Liver (tissue), 9 donors: Measurements from ENCODE around the gene SUGCT. TPM values are rescaled to one million over a fixed set of nuclear protein-coding genes. Genes with fewer than 3 reads are reported as not detected.

ENCODE experiments used
- DNase-seq: peaks from one replicate; pipeline ENCODE4 v3.0.0-alpha.2; 2017; ENCODE audit warnings: low spot score
- H3K27ac ChIP-seq, 2 donors: one replicate each; pipeline ENCODE4 v1.7.0; 2013; ENCODE audit warnings: inconsistent platforms in 2 of 2, low read length in 2 of 2, control low read depth in 1 of 2, low read depth in 1 of 2, mild to moderate bottlenecking in 1 of 2
- H3K27me3 ChIP-seq, 4 donors: one replicate each; pipeline versions ENCODE4 v1.6.1 to v1.7.0; 2013; ENCODE audit warnings: low read length in 3 of 4, inconsistent platforms in 1 of 4, mild to moderate bottlenecking in 1 of 4, moderate library complexity in 1 of 4; ENCODE audit not compliant: control insufficient read depth in 4 of 4, insufficient read depth in 4 of 4
- H3K36me3 ChIP-seq, 4 donors: one replicate each; pipeline versions ENCODE4 v1.6.1 to v1.7.0; 2013; ENCODE audit warnings: low read length in 3 of 4, mild to moderate bottlenecking in 3 of 4, low read depth in 1 of 4, moderate library complexity in 1 of 4; ENCODE audit not compliant: control insufficient read depth in 4 of 4, insufficient read depth in 3 of 4
- H3K4me1 ChIP-seq, 4 donors: one replicate each; pipeline versions ENCODE4 v1.6.1 to v1.7.0; 2013; ENCODE audit warnings: low read length in 3 of 4, mild to moderate bottlenecking in 3 of 4, moderate library complexity in 1 of 4; ENCODE audit not compliant: control insufficient read depth in 4 of 4, insufficient read depth in 4 of 4
- H3K4me3 ChIP-seq, 3 donors: one replicate each; pipeline versions ENCODE4 v1.6.1 to v1.7.0; 2013; ENCODE audit warnings: low read length in 3 of 3, control low read depth in 1 of 3, low read depth in 1 of 3, mild to moderate bottlenecking in 1 of 3
- H3K9ac ChIP-seq, 2 donors: one replicate each; pipeline ENCODE4 v1.7.0; 2013; ENCODE audit warnings: low read length in 2 of 2, mild to moderate bottlenecking in 2 of 2, moderate library complexity in 2 of 2, control low read depth in 1 of 2, low read depth in 1 of 2
- H3K9me3 ChIP-seq, 4 donors: one replicate each; pipeline versions ENCODE4 v1.6.1 to v1.7.0; 2013; ENCODE audit warnings: low read length in 3 of 4; ENCODE audit not compliant: control insufficient read depth in 4 of 4
- EGR1 ChIP-seq, 2 donors: IDR thresholded peaks; 2 replicates each; pipeline ENCODE4 v1.6.1; 2016 to 2018; ENCODE audit warnings: antibody characterized with exemption in 2 of 2, low read depth in 2 of 2
- FOXA1 ChIP-seq: IDR thresholded peaks from 2 replicates; pipeline ENCODE4 v1.6.1; 2016; ENCODE audit warnings: antibody characterized with exemption
- FOXA2 ChIP-seq: IDR thresholded peaks from 2 replicates; pipeline ENCODE4 v1.6.1; 2016; ENCODE audit warnings: antibody characterized with exemption
- GABPA ChIP-seq, 2 donors: IDR thresholded peaks in 1 of 2; conservative IDR thresholded peaks in 1 of 2; 2 replicates each; pipeline ENCODE4 v1.6.1; 2016; ENCODE audit warnings: antibody characterized with exemption in 2 of 2, mild to moderate bottlenecking in 1 of 2, moderate library complexity in 1 of 2
- HNF4A ChIP-seq, 2 donors: conservative IDR thresholded peaks; 2 replicates each; pipeline ENCODE4 v1.6.1; 2016; ENCODE audit warnings: antibody characterized with exemption in 2 of 2, mild to moderate bottlenecking in 2 of 2
- HNF4G ChIP-seq: IDR thresholded peaks from 2 replicates; pipeline ENCODE4 v1.6.1; 2016; ENCODE audit warnings: antibody characterized with exemption
- JUND ChIP-seq, 2 donors: IDR thresholded peaks; 2 replicates each; pipeline ENCODE4 v1.6.1; 2016; ENCODE audit warnings: antibody characterized with exemption in 2 of 2
- NR2F2 ChIP-seq: IDR thresholded peaks from 2 replicates; pipeline ENCODE4 v1.6.1; 2016; ENCODE audit warnings: antibody characterized with exemption
- RAD21 ChIP-seq, 2 donors: IDR thresholded peaks; 2 replicates each; pipeline ENCODE4 v1.6.1; 2016; ENCODE audit warnings: antibody characterized with exemption in 2 of 2, mild to moderate bottlenecking in 2 of 2
- RXRA ChIP-seq, 2 donors: IDR thresholded peaks; 2 replicates each; pipeline ENCODE4 v1.6.1; 2017 to 2018; ENCODE audit warnings: antibody characterized with exemption in 2 of 2, mild to moderate bottlenecking in 1 of 2
- SP1 ChIP-seq: IDR thresholded peaks from 2 replicates; pipeline ENCODE4 v1.6.1; 2018; ENCODE audit warnings: antibody characterized with exemption, mild to moderate bottlenecking
- TAF1 ChIP-seq: conservative IDR thresholded peaks from 2 replicates; pipeline ENCODE4 v1.6.1; 2016; ENCODE audit warnings: antibody characterized with exemption, mild to moderate bottlenecking
- YY1 ChIP-seq: IDR thresholded peaks from 2 replicates; pipeline ENCODE4 v1.6.1; 2016; ENCODE audit warnings: antibody characterized with exemption, mild to moderate bottlenecking
- WGBS: extraction: QIAGEN DNeasy Blood & Tissue Kit; methylation state at CpG from one replicate; pipeline ENCODE4 v1.1.7; 2013; 5-methylcytosine and 5-hydroxymethylcytosine counted together
- polyA plus RNA-seq, 2 donors: library from polyadenylated mRNA; stranded (reverse) in 1 of 2; unstranded in 1 of 2; fragments of 200-250 nt in 1 of 2; fragments of >200 nt in 1 of 2; fragmentation: Nextera tagmentation in 1 of 2; extraction: Ambion mirVana in 1 of 2; gene quantifications; one replicate each; pipeline versions ENCODE4 v1.2.1 to v1.2.3, GENCODE V29; 2013 to 2015
- total RNA-seq, 2 donors: library from RNA; depleted of rRNA; stranded (reverse); fragments of >200 nt; gene quantifications; one replicate each; pipeline ENCODE4 v1.2.3, GENCODE V29; 2014
- TF ChIP-seq, protein P1 (sequence below): IDR thresholded peaks from 2 replicates; pipeline ENCODE4 v1.6.1; 2016; ENCODE audit warnings: antibody characterized with exemption
- TF ChIP-seq, protein P2 (sequence below): IDR thresholded peaks from 2 replicates; pipeline ENCODE4 v1.6.1; 2016; ENCODE audit warnings: antibody characterized with exemption, mild to moderate bottlenecking
- TF ChIP-seq, protein P3 (sequence below): fragments of 150-350 bp; IDR thresholded peaks from 2 replicates; pipeline ENCODE4 v1.5.1; 2017; ENCODE audit warnings: improper control_type of control experiment, low read depth, low read length; ENCODE audit not compliant: missing input control
- TF ChIP-seq, protein P4 (sequence below): IDR thresholded peaks from 2 replicates; pipeline ENCODE4 v1.6.1; 2016; ENCODE audit warnings: antibody characterized with exemption
- TF ChIP-seq, protein P5 (sequence below): IDR thresholded peaks from 2 replicates; pipeline ENCODE4 v1.6.1; 2016; ENCODE audit warnings: antibody characterized with exemption
- donor health status: healthy.
- donor health status: healthy.
- donor health status: healthy.
- donor health status: healthy.
- donor health status: healthy.

The SUGCT gene
- total and polyA plus RNA-seq, 4 donors = 6.2 to 11.9 (median 9.9) TPM

DNA sequence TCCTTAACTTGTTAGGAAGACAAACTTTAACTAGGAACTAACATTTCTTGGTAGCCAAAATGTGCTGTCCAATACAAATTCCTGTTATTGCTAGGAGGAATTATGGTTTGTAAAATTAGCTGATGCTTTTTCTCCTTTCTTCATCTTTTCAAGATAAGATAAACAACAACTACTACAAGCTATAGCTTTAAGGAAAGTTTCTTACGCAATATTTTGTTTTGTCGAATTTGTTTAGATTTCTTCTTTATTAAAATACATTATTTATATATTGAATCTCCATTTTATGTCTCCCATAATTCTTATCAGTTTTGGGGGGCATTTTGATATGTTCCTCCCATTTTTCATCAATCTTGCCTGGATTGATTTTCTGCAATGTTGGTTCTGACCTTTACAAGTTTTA lies 277.5 kb downstream of the SUGCT start:
- no peak for TF ChIP-seq TAF1
- TF ChIP-seq NR2F2 = no peak
- no peak for TF ChIP-seq EGR1 (IDR thresholded peaks at IDR 0.05; ENCODE audit: low read depth in 2 of 2)
- TF ChIP-seq, protein P1, sequence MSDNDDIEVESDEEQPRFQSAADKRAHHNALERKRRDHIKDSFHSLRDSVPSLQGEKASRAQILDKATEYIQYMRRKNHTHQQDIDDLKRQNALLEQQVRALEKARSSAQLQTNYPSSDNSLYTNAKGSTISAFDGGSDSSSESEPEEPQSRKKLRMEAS = no peak
- no peak for TF ChIP-seq FOXA1
- no peak for TF ChIP-seq GABPA (IDR thresholded peaks at IDR 0.05 in 1 of 2, conservative IDR thresholded peaks at IDR 0.05 in 1 of 2)
- TF ChIP-seq, protein P2, sequence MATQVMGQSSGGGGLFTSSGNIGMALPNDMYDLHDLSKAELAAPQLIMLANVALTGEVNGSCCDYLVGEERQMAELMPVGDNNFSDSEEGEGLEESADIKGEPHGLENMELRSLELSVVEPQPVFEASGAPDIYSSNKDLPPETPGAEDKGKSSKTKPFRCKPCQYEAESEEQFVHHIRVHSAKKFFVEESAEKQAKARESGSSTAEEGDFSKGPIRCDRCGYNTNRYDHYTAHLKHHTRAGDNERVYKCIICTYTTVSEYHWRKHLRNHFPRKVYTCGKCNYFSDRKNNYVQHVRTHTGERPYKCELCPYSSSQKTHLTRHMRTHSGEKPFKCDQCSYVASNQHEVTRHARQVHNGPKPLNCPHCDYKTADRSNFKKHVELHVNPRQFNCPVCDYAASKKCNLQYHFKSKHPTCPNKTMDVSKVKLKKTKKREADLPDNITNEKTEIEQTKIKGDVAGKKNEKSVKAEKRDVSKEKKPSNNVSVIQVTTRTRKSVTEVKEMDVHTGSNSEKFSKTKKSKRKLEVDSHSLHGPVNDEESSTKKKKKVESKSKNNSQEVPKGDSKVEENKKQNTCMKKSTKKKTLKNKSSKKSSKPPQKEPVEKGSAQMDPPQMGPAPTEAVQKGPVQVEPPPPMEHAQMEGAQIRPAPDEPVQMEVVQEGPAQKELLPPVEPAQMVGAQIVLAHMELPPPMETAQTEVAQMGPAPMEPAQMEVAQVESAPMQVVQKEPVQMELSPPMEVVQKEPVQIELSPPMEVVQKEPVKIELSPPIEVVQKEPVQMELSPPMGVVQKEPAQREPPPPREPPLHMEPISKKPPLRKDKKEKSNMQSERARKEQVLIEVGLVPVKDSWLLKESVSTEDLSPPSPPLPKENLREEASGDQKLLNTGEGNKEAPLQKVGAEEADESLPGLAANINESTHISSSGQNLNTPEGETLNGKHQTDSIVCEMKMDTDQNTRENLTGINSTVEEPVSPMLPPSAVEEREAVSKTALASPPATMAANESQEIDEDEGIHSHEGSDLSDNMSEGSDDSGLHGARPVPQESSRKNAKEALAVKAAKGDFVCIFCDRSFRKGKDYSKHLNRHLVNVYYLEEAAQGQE = no peak
- no peak for TF ChIP-seq SP1
- no peak for TF ChIP-seq FOXA2
- no peak for TF ChIP-seq RXRA (IDR thresholded peaks at IDR 0.05)
- no peak for TF ChIP-seq YY1
- no peak for TF ChIP-seq JUND (IDR thresholded peaks at IDR 0.05)
- TF ChIP-seq HNF4A (conservative IDR thresholded peaks at IDR 0.05) = no peak
- TF ChIP-seq, protein P3, sequence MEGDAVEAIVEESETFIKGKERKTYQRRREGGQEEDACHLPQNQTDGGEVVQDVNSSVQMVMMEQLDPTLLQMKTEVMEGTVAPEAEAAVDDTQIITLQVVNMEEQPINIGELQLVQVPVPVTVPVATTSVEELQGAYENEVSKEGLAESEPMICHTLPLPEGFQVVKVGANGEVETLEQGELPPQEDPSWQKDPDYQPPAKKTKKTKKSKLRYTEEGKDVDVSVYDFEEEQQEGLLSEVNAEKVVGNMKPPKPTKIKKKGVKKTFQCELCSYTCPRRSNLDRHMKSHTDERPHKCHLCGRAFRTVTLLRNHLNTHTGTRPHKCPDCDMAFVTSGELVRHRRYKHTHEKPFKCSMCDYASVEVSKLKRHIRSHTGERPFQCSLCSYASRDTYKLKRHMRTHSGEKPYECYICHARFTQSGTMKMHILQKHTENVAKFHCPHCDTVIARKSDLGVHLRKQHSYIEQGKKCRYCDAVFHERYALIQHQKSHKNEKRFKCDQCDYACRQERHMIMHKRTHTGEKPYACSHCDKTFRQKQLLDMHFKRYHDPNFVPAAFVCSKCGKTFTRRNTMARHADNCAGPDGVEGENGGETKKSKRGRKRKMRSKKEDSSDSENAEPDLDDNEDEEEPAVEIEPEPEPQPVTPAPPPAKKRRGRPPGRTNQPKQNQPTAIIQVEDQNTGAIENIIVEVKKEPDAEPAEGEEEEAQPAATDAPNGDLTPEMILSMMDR = no peak
- TF ChIP-seq, protein P4, sequence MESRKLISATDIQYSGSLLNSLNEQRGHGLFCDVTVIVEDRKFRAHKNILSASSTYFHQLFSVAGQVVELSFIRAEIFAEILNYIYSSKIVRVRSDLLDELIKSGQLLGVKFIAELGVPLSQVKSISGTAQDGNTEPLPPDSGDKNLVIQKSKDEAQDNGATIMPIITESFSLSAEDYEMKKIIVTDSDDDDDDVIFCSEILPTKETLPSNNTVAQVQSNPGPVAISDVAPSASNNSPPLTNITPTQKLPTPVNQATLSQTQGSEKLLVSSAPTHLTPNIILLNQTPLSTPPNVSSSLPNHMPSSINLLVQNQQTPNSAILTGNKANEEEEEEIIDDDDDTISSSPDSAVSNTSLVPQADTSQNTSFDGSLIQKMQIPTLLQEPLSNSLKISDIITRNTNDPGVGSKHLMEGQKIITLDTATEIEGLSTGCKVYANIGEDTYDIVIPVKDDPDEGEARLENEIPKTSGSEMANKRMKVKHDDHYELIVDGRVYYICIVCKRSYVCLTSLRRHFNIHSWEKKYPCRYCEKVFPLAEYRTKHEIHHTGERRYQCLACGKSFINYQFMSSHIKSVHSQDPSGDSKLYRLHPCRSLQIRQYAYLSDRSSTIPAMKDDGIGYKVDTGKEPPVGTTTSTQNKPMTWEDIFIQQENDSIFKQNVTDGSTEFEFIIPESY = no peak
- no peak for TF ChIP-seq HNF4G
- no peak for TF ChIP-seq RAD21 (IDR thresholded peaks at IDR 0.05)
- TF ChIP-seq, protein P5, sequence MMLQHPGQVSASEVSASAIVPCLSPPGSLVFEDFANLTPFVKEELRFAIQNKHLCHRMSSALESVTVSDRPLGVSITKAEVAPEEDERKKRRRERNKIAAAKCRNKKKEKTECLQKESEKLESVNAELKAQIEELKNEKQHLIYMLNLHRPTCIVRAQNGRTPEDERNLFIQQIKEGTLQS = no peak
- H3K4me1 ChIP-seq = peaks cover 0 to 2% (median 0%) of the 10 kb centered on the region in 4 donors
- H3K4me3 ChIP-seq = no peak overlapping the region
- 81% methylated on average over 2 of the region's 2 CpGs for WGBS
- H3K9me3 ChIP-seq = no peaks in the 10 kb centered on the region
- H3K36me3 ChIP-seq = no peaks in the 10 kb centered on the region
- no peak for DNase-seq
- no peak overlapping the region for H3K27ac ChIP-seq
- H3K9ac ChIP-seq = no peak overlapping the region
- no peaks in the 10 kb centered on the region for H3K27me3 ChIP-seq
